MCF 10A (cell line): ENCODE data around the gene CDK4. TPM values are rescaled to one million over a fixed set of nuclear protein-coding genes. Genes with fewer than 3 reads are reported as not detected.

Experiments used
- BruUV-seq: library from RNA; stranded (reverse); fragments of 400-500 nt; replicated peaks from 2 replicates; lab custom pipeline; 2021; lab: Mats Ljungman, UMichigan
- CTCF ChIA-PET: fragments of 300-600 bp; sonication (Branson Sonifier 250); formaldehyde crosslinking; extraction: SDS; loops from one replicate; lab custom pipeline; 2021; ENCODE audit warnings: antibody characterized with exemption, inconsistent platforms; lab: Yijun Ruan, JAX
- POLR2A ChIA-PET: fragments of 300-600, 350-650 bp; sonication (Branson Sonifier 250); formaldehyde crosslinking; extraction: SDS; loops from one replicate; lab custom pipeline; 2020; ENCODE audit warnings: antibody characterized with exemption, inconsistent platforms; lab: Yijun Ruan, JAX
- DNase-seq: peaks from one replicate; pipeline ENCODE4 v3.0.0-alpha.2; 2018; ENCODE audit not compliant: unreplicated experiment
- H3K27ac Mint-ChIP-seq: one replicate; pipeline ENCODE4 v1.8.0; 2022; ENCODE audit warnings: mild to moderate bottlenecking, low read depth, mixed read lengths; ENCODE audit not compliant: unreplicated experiment
- H3K27me3 Mint-ChIP-seq: one replicate; pipeline ENCODE4 v1.8.0; 2022; ENCODE audit warnings: mixed read lengths; ENCODE audit not compliant: insufficient read depth, unreplicated experiment
- H3K36me3 Mint-ChIP-seq: one replicate; pipeline ENCODE4 v1.8.0; 2022; ENCODE audit warnings: mild to moderate bottlenecking, moderate library complexity, mixed read lengths; ENCODE audit not compliant: insufficient read depth, unreplicated experiment
- H3K4me1 Mint-ChIP-seq: one replicate; pipeline ENCODE4 v1.8.0; 2022; ENCODE audit warnings: mixed read lengths; ENCODE audit not compliant: insufficient read depth, unreplicated experiment
- H3K4me3 Mint-ChIP-seq: one replicate; pipeline ENCODE4 v1.8.0; 2022; ENCODE audit warnings: mild to moderate bottlenecking, moderate library complexity, mixed read lengths; ENCODE audit not compliant: unreplicated experiment
- H3K9me3 Mint-ChIP-seq: one replicate; pipeline ENCODE4 v1.8.0; 2022; ENCODE audit warnings: mixed read lengths; ENCODE audit not compliant: unreplicated experiment
- intact Hi-C: fragments of 100-400 bp; cut with micrococcal nuclease; formaldehyde crosslinking; loops from 2 replicates; pipeline ENCODE4 v1.14.1; 2022
- microRNA-seq: library from miRNA; unstranded; fragments of <30 nt; microRNA quantifications from one replicate; pipeline ENCODE4 v1.2.0, GENCODE V29; 2022
- total RNA-seq: library from RNA; stranded (reverse); gene quantifications from 2 replicates; pipeline ENCODE4 v1.2.3, GENCODE V29; 2022
- TF ChIP-seq, protein P1 (sequence below): fragments of 200-600 bp; IDR thresholded peaks from one replicate; pipeline ENCODE4 v1.8.0; 2022; ENCODE audit warnings: antibody characterized with exemption, mild to moderate bottlenecking; ENCODE audit not compliant: unreplicated experiment

Gene CDK4
- total RNA-seq, 1 experiment from 2014 or later, result 123 TPM

DNA sequence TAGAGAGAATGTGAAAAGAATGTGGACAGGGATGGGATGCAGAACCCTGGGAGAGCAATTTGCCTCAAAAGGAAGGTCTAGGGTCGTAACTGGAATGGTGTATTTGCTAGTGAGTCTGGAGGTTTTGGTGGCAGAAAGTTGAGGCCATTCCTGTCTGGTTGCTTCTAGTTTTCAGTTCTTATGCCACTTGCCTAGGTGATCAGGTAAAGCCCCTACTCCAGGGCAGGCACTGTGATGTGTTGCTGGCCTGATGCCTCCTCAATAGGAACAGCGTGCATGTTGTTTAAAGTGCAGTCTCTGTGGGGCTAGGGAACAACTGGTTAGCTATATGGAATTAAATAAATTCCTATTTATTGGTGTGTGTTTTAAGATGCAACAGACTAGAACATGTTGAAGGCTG, 51.8 kb downstream of the CDK4 start:
- POLR2A ChIA-PET, result interaction anchor here (1.3 kb wide), 1 partner anchor 10 kb away, joined by 4 read pairs; no protein-coding TSS in a partner anchor

DNA sequence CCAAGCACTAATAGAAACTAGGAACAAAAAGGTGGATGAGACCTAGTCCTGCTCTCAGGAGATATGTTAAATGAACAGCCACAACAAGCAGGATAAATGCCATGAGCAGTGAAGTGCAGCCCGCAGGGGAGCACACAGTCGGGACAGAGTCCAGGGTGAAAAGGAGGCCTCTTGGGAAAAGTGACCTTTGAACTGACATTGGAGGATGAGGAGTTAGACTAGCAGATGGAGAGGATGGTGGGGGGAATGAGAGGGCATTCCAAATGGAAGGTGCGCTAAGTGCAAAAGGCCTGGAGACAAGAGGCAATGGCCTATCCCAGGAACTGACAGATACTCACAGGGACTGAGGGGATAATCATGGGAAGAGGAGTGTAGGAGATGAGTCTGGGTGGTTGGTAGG, 53.7 kb downstream of the CDK4 start:
- no peak for DNase-seq
- no peak overlapping the region for H3K4me3 Mint-ChIP-seq
- BruUV-seq, result no TSS peak
- ChIA-PET CTCF (no interaction called here), POLR2A (interaction anchor here (0.6 to 1.0 kb wide), 4 partner anchors 45 to 935 kb away, joined by 3 to 4 read pairs (median 3); no protein-coding TSS in a partner anchor)
- no peaks in the 10 kb centered on the region for H3K4me1 Mint-ChIP-seq
- H3K9me3 Mint-ChIP-seq, result no peaks in the 10 kb centered on the region
- H3K27me3 Mint-ChIP-seq, result no peaks in the 10 kb centered on the region
- TF ChIP-seq, protein P1, sequence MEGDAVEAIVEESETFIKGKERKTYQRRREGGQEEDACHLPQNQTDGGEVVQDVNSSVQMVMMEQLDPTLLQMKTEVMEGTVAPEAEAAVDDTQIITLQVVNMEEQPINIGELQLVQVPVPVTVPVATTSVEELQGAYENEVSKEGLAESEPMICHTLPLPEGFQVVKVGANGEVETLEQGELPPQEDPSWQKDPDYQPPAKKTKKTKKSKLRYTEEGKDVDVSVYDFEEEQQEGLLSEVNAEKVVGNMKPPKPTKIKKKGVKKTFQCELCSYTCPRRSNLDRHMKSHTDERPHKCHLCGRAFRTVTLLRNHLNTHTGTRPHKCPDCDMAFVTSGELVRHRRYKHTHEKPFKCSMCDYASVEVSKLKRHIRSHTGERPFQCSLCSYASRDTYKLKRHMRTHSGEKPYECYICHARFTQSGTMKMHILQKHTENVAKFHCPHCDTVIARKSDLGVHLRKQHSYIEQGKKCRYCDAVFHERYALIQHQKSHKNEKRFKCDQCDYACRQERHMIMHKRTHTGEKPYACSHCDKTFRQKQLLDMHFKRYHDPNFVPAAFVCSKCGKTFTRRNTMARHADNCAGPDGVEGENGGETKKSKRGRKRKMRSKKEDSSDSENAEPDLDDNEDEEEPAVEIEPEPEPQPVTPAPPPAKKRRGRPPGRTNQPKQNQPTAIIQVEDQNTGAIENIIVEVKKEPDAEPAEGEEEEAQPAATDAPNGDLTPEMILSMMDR, result no peak
- H3K27ac Mint-ChIP-seq, result no peak overlapping the region
- peaks cover 41% of the 10 kb centered on the region for H3K36me3 Mint-ChIP-seq
- intact Hi-C loops, result no loop called here

More for the DNA sequence above, 51.8 kb downstream of the CDK4 start:
- Mint-ChIP-seq H3K4me1 (no peaks in the 10 kb centered on the region), H3K9me3 (no peaks in the 10 kb centered on the region), H3K27ac (no peak overlapping the region), H3K4me3 (no peak overlapping the region), H3K36me3 (peaks cover 46% of the 10 kb centered on the region), H3K27me3 (no peaks in the 10 kb centered on the region)
- intact Hi-C loops, result no loop called here
- DNase-seq, result no peak
- TF ChIP-seq, protein P1, result no peak
- CTCF ChIA-PET, result no interaction called here
- BruUV-seq, result no TSS peak

Small RNAs within 50 kb of the gene (microRNA-seq; reads per million reads assigned to microRNA genes)
- not detected for gene MIR6759

Other genes starting within 250 kb of the CDK4 start
- 156 and 168 TPM in 2 replicates for gene DDIT3, start 231.8 kb downstream of the CDK4 start, total RNA-seq
- gene MBD6, start 229.5 kb downstream of the CDK4 start, total RNA-seq, result 96.5 and 111 TPM in 2 replicates
- gene DCTN2, start 205.1 kb downstream of the CDK4 start, total RNA-seq, result 149 and 188 TPM in 2 replicates
- 0.56 TPM in 2 replicates for gene KIF5A, start 202.3 kb downstream of the CDK4 start, total RNA-seq
- gene PIP4K2C, start 161.1 kb downstream of the CDK4 start, total RNA-seq, result 32.0 and 38.0 TPM in 2 replicates
- gene DTX3, start 147.5 kb downstream of the CDK4 start, total RNA-seq, result 1.7 and 2.0 TPM in 2 replicates
- 0.37 and 0.83 TPM in 2 replicates for gene ARHGEF25, start 140.9 kb downstream of the CDK4 start, total RNA-seq
- 0.29 and 0.40 TPM in 2 replicates for gene B4GALNT1, start 119.1 kb downstream of the CDK4 start, total RNA-seq
- gene OS9, start 58.2 kb downstream of the CDK4 start, total RNA-seq, result 125 and 173 TPM in 2 replicates
- 0.19 TPM in 1 of 2 replicates, not detected in the other for gene AGAP2, start 13.6 kb downstream of the CDK4 start, total RNA-seq
- 24.8 and 30.9 TPM in 2 replicates for gene TSPAN31, start 7.3 kb downstream of the CDK4 start, total RNA-seq
- gene MARCHF9, start 2.8 kb upstream of the CDK4 start, total RNA-seq, result 8.7 and 12.5 TPM in 2 replicates
- gene CYP27B1, start 14.8 kb upstream of the CDK4 start, total RNA-seq, result 12.6 and 27.5 TPM in 2 replicates
- gene METTL1, start 19.8 kb upstream of the CDK4 start, total RNA-seq, result 26.2 and 40.6 TPM in 2 replicates
- 7.6 and 8.1 TPM in 2 replicates for gene EEF1AKMT3, start 20.3 kb upstream of the CDK4 start, total RNA-seq
- 28.4 and 32.6 TPM in 2 replicates for gene TSFM, start 30.5 kb upstream of the CDK4 start, total RNA-seq
- 1.7 and 1.9 TPM in 2 replicates for gene AVIL, start 66.4 kb upstream of the CDK4 start, total RNA-seq
- 73.4 and 76.5 TPM in 2 replicates for gene CTDSP2, start 94.4 kb upstream of the CDK4 start, total RNA-seq
- 1.9 and 3.0 TPM in 2 replicates for gene ATP23, start 189.3 kb upstream of the CDK4 start, total RNA-seq